Activated CD4-positive, alpha-beta T cell treated with anti-CD3 and anti-CD28 coated beads, Interleukin-2, amount 10 ng/mL, durations not matched to agents 7 days and 5 days (primary cell): ENCODE results near the gene OR4X2. TPM values are rescaled to one million over a fixed set of nuclear protein-coding genes. Genes with fewer than 3 reads are reported as not detected.

Experiments
- total RNA-seq, 2 experiments: library from RNA; stranded (reverse); gene quantifications; one replicate each; pipeline ENCODE4 v1.2.3, GENCODE V29; 2021

Gene OR4X2
- total RNA-seq, 2 experiments from 2014 or later, result not detected

Other genes with a start within 250 kb of the OR4X2 start
- not detected for gene OR4B1, start 28.3 kb upstream of the OR4X2 start, total RNA-seq
- gene OR4X1, start 18.8 kb downstream of the OR4X2 start, total RNA-seq, result not detected
- gene OR4S1, start 61.1 kb downstream of the OR4X2 start, total RNA-seq, result not detected
- not detected for gene OR4C3, start 79.8 kb downstream of the OR4X2 start, total RNA-seq
- not detected for gene OR4C5, start 121.4 kb downstream of the OR4X2 start, total RNA-seq
- not detected for gene OR4A47, start 243.7 kb downstream of the OR4X2 start, total RNA-seq